Hepatocyte (in vitro differentiated cells): Measurements from ENCODE around the gene ZNF76.

Experiments used
- EZH2phosphoT487 ChIP-seq: fragments of 200-600 bp; sonication (generic); IDR thresholded peaks from one replicate; pipeline ENCODE4 v1.6.1; 2018; ENCODE audit warnings: antibody characterized with exemption, mild to moderate bottlenecking, low read depth, moderate library complexity; ENCODE audit not compliant: unreplicated experiment, severe bottlenecking
- TF ChIP-seq, protein P1 (sequence below): fragments of 200-600 bp; sonication (generic); IDR thresholded peaks from 2 replicates; pipeline ENCODE4 v1.5.1; 2016; ENCODE audit warnings: antibody characterized with exemption, mild to moderate bottlenecking; ENCODE audit not compliant: poor library complexity

DNA sequence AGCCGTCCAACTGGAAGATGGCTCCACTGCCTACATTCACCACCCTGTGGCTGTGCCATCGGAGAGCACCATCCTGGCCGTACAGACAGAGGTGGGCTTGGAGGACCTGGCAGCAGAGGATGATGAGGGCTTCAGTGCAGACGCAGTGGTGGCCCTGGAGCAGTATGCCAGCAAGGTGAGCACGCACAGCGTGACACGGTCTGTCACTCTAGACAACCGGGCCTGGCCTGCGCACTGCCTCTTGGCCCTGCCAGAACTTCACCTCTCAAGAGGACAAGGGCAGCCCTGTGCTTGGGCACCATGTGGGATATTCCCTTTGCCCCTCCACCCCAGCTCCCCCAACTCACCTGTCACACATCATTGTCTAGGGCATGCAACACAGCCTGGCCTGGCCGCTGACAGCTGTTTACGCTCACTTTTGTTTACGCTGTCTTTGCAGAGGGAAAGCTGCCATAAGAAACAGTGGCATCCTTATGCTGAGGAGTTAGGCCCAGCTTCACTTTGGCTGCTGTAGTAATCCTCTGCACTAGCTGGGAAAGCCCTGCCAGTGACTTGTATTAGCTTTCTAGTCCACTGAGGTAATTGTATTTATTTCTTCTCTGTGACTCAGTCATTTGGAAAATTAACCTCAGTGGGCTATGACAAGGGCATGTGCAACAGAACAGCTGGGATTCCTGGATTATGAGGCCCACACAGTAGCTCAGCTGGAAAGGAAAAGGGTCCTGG is 28.3 kb downstream of the ZNF76 start:
- no peak for TF ChIP-seq EZH2phosphoT487
- TF ChIP-seq, protein P1, sequence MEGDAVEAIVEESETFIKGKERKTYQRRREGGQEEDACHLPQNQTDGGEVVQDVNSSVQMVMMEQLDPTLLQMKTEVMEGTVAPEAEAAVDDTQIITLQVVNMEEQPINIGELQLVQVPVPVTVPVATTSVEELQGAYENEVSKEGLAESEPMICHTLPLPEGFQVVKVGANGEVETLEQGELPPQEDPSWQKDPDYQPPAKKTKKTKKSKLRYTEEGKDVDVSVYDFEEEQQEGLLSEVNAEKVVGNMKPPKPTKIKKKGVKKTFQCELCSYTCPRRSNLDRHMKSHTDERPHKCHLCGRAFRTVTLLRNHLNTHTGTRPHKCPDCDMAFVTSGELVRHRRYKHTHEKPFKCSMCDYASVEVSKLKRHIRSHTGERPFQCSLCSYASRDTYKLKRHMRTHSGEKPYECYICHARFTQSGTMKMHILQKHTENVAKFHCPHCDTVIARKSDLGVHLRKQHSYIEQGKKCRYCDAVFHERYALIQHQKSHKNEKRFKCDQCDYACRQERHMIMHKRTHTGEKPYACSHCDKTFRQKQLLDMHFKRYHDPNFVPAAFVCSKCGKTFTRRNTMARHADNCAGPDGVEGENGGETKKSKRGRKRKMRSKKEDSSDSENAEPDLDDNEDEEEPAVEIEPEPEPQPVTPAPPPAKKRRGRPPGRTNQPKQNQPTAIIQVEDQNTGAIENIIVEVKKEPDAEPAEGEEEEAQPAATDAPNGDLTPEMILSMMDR, result no peak
